HepG2 (cell line): Measurements from ENCODE around the gene KRT3. TPM values are rescaled to one million over a fixed set of nuclear protein-coding genes. Genes with fewer than 3 reads are reported as not detected.

Experiments
- ATAC-seq: fragments of 200-7000 bp; cut with Tn5 transposase; 3 replicates; pipeline ENCODE4 v1.9.1; 2020; ENCODE audit warnings: mild to moderate bottlenecking, moderate library complexity
- BruUV-seq: library from RNA; stranded (reverse); fragments of 400-500 nt; replicated peaks from 2 replicates; lab custom pipeline; 2021; lab: Mats Ljungman, UMichigan
- CTCF ChIA-PET: fragments of 300-600 bp; formaldehyde crosslinking; extraction: SDS; loops from one replicate; lab custom pipeline; 2021; ENCODE audit warnings: low total read pairs, inconsistent platforms, low intra/inter-chr PET ratio; lab: Yijun Ruan, JAX
- POLR2A ChIA-PET: fragments of 350-600 bp; sonication (Branson Sonifier 250); formaldehyde crosslinking; loops from one replicate; lab custom pipeline; 2020; ENCODE audit warnings: antibody characterized with exemption, inconsistent platforms; lab: Yijun Ruan, JAX
- DNase-seq: peaks from one replicate; pipeline ENCODE4 v3.0.0-alpha.2; 2015; ENCODE audit warnings: low spot score
- FAIRE-seq: peaks from 3 replicates; lab custom pipeline; 2011; peaks lifted over from hg19 to GRCh38; lab: Jason Lieb, UNC
- H2AFZ ChIP-seq: one replicate; pipeline ENCODE4 v1.6.1; 2011; ENCODE audit warnings: low read length, inconsistent platforms
- H3K27ac ChIP-seq: fragments of 300-600 bp; 3 replicates; pipeline ENCODE4 v1.8.0; 2011; ENCODE audit warnings: mixed run types, mild to moderate bottlenecking, mixed read lengths, low read length, inconsistent platforms; ENCODE audit not compliant: insufficient read depth; ENCODE audit errors: extremely low read length
- H3K27me3 ChIP-seq, 2 experiments: fragments of 200-600 bp in 1 of 2; 2 replicates in 1 of 2; 3 replicates in 1 of 2; pipeline versions ENCODE4 v1.6.0 to v1.8.0; 2011; ENCODE audit warnings: low read length in 2 of 2, mild to moderate bottlenecking in 2 of 2, moderate library complexity in 2 of 2, inconsistent platforms in 1 of 2; ENCODE audit not compliant: insufficient read depth in 2 of 2, control insufficient read depth in 1 of 2
- H3K36me3 ChIP-seq, 2 experiments: fragments of 200-600 bp in 1 of 2; replicated peaks in 1 of 2; 2 replicates in 1 of 2; 3 replicates in 1 of 2; pipeline versions ENCODE4 v1.5.1 to v1.8.0; 2011; ENCODE audit warnings: low read length in 2 of 2, inconsistent platforms in 1 of 2; ENCODE audit not compliant: insufficient read depth in 2 of 2, control insufficient read depth in 1 of 2
- H3K4me1 ChIP-seq: 2 replicates; pipeline ENCODE4 v1.5.1; 2012; ENCODE audit warnings: low read length, inconsistent platforms; ENCODE audit not compliant: insufficient read depth
- H3K4me2 ChIP-seq: 2 replicates; pipeline ENCODE4 v1.6.0; 2011; ENCODE audit warnings: low read depth, low read length, inconsistent platforms
- H3K4me3 ChIP-seq, 3 experiments: fragments of 200-600 bp in 1 of 3; sonication (generic), shearing (Covaris generic) in 1 of 3; replicated peaks in 1 of 3; 2 replicates each; pipeline ENCODE4 v1.5.1; 2011 to 2016; ENCODE audit warnings: low read length in 3 of 3, inconsistent platforms in 2 of 3, low read depth in 2 of 3, mild to moderate bottlenecking in 2 of 3, control low read depth in 1 of 3, mixed read lengths in 1 of 3; ENCODE audit not compliant: insufficient read depth in 1 of 3
- H3K79me2 ChIP-seq: one replicate; pipeline ENCODE4 v1.6.1; 2011; ENCODE audit warnings: low read length, inconsistent platforms; ENCODE audit not compliant: insufficient read depth
- H3K9ac ChIP-seq: 2 replicates; pipeline ENCODE4 v1.6.0; 2011; ENCODE audit warnings: mild to moderate bottlenecking, low read depth, low read length, inconsistent platforms; ENCODE audit not compliant: insufficient read depth
- H3K9me3 ChIP-seq: 2 replicates; pipeline ENCODE4 v1.5.1; 2012; ENCODE audit warnings: mild to moderate bottlenecking, low read length
- H4K20me1 ChIP-seq: 2 replicates; pipeline ENCODE4 v1.6.0; 2011; ENCODE audit warnings: inconsistent platforms, mild to moderate bottlenecking, low read length, moderate library complexity; ENCODE audit not compliant: insufficient read depth
- ERF ChIP-seq: IDR thresholded peaks from 2 replicates; pipeline ENCODE4 v1.6.1; 2018; ENCODE audit warnings: missing biosample characterization, missing genetic modification reagents
- KLF15 ChIP-seq: sonication (generic); formaldehyde crosslinking; IDR thresholded peaks from 2 replicates; pipeline ENCODE4 v1.8.1; 2023; ENCODE audit warnings: borderline replicate concordance, mild to moderate bottlenecking, inconsistent platforms, missing genetic modification reagents, mixed read lengths
- NCOR1 ChIP-seq: fragments of 200-600 bp; sonication (generic); IDR thresholded peaks from 2 replicates; pipeline ENCODE4 v1.7.0; 2017; ENCODE audit warnings: antibody characterized with exemption, low read length, borderline replicate concordance
- NR2C2 ChIP-seq: sonication (generic); formaldehyde crosslinking; IDR thresholded peaks from 2 replicates; pipeline ENCODE4 v1.4.0; 2020; ENCODE audit warnings: missing genetic modification reagents, mild to moderate bottlenecking, moderate library complexity, borderline replicate concordance
- NR3C1 ChIP-seq: sonication (generic); formaldehyde crosslinking; IDR thresholded peaks from 2 replicates; pipeline ENCODE4 v1.4.0; 2020; ENCODE audit warnings: missing genetic modification reagents
- PAWR ChIP-seq: sonication (generic); formaldehyde crosslinking; IDR thresholded peaks from 2 replicates; pipeline ENCODE4 v1.4.0; 2020; ENCODE audit warnings: missing genetic modification reagents, mild to moderate bottlenecking, borderline replicate concordance
- PHF5A ChIP-seq: IDR thresholded peaks from one replicate; pipeline ENCODE4 v1.6.1; 2018; ENCODE audit warnings: low read depth, missing genetic modification reagents; ENCODE audit not compliant: unreplicated experiment
- SETDB1 ChIP-seq: sonication (generic); formaldehyde crosslinking; IDR thresholded peaks from 2 replicates; pipeline ENCODE4 v1.5.1; 2020; ENCODE audit warnings: missing genetic modification reagents, mild to moderate bottlenecking, borderline replicate concordance
- WGBS: methylation state at CpG from one replicate; pipeline ENCODE4 v1.1.6; 2017; ENCODE audit warnings: low lambda C conversion rate; 5-methylcytosine and 5-hydroxymethylcytosine counted together
- in situ Hi-C: cut with HindIII; loops from 2 replicates; pipeline ENCODE4 v1.10.0; 2017; ENCODE audit warnings: low pct_unique_long_range_greater_than_20kb; ENCODE audit not compliant: extremely low pct_ligation_motif_present
- intact Hi-C: fragments of 100-400 bp; cut with micrococcal nuclease; formaldehyde crosslinking; loops from one replicate; pipeline ENCODE4 v1.10.0; 2022; ENCODE audit not compliant: unreplicated experiment
- polyA plus RNA-seq, 8 experiments: library from polyadenylated mRNA; depleted of rRNA in 3 of 8; stranded (reverse) in 7 of 8; unstranded in 1 of 8; fragments of >200 nt; fragmentation: Illumina TruSeq in 4 of 8; extraction: Trizol in 4 of 8; gene quantifications; 2 replicates each; pipeline versions ENCODE4 v1.2.1 to v1.2.3, GENCODE V29; 2011 to 2016; ENCODE audit warnings: low read depth in 4 of 8, missing spikeins in 1 of 8, mixed read lengths in 1 of 8; ENCODE audit not compliant: insufficient read depth in 1 of 8
- total RNA-seq, 5 experiments: library from RNA; depleted of rRNA; stranded (reverse); fragments of >200 nt; fragmentation: Illumina TruSeq; extraction: Trizol; gene quantifications; 2 replicates each; pipeline ENCODE4 v1.2.3, GENCODE V29; 2016; ENCODE audit warnings: low read depth in 1 of 5
- TF ChIP-seq, protein P1 (sequence below): sonication (generic); formaldehyde crosslinking; IDR thresholded peaks from 2 replicates; pipeline ENCODE4 v1.5.0; 2020; ENCODE audit warnings: mild to moderate bottlenecking, missing genetic modification reagents
- TF ChIP-seq, protein P2 (sequence below): sonication (generic); formaldehyde crosslinking; IDR thresholded peaks from 2 replicates; pipeline ENCODE4 v1.8.0; 2022; ENCODE audit warnings: low read depth, missing genetic modification reagents

Gene KRT3
- total and polyA plus RNA-seq, 2 of the 13 experiments (the other 11 are each of a cell fraction or from before 2014, with no cell fraction given) = not detected

DNA sequence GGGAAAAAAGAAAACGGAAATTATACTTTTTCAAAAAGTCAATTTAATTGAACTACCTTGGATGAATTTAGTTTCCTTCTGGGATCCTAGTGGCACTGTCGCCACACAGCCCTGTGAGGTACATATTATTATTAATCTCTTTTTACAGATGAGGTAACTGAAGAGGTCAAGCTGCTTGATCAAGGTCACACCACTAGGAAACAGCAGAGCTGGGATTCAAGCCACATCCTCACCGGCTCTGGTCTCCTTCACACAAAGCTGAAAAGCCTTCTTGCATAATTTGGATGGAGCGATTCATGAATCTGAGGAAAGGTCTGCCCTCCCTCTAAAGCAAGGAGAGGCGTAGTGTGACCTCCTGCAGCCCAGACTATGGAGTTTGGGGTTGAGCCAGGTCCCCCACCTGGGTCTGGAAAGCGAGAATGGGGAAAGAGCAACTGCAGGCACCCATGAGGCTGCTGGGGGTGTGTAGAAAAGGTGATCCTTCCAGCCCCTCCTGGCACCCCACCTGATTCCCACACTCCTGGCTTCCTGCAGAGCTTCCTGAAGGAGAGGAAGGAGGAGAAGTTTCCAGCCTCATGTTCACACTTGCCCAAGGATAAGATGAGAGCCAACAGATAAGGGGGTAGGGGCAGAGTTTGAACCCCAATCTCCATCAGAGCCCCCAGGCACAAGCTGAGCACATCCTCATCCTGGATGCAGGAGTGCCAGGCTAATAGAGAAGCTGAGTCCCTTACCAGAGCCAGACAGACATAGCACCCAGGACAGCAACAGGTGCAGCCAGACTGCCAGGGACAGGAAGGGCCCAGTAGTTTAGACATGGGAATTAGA, 42.1 kb upstream of the KRT3 start:
- CTCF ChIA-PET = no interaction called here
- Histone ChIP-seq H3K27ac (no peak overlapping the region), H3K36me3 (no peaks in the 10 kb centered on the region), H3K4me1 (no peaks in the 10 kb centered on the region), H3K4me2 (no peak overlapping the region), H3K79me2 (no peaks in the 10 kb centered on the region), H3K9ac (no peak overlapping the region), H3K9me3 (no peaks in the 10 kb centered on the region), H4K20me1 (no peaks in the 10 kb centered on the region), H3K27me3 (peaks cover 6 to 70% of the 10 kb centered on the region in 2 experiments), H2AFZ (no peak overlapping the region), H3K4me3 (no peak overlapping the region)
- BruUV-seq = no TSS peak
- POLR2A ChIA-PET = no interaction called here
- 13% methylated on average over 5 of the region's 6 CpGs for WGBS
- ATAC-seq (no peak), FAIRE-seq (no peak), DNase-seq (no peak)
- TF ChIP-seq ERF (CRISPR knock-in tag) (no peak), PHF5A (no peak), NR3C1 (CRISPR knock-in tag) (no peak), SETDB1 (CRISPR knock-in tag) (no peak), NCOR1 (no peak), KLF15 (CRISPR knock-in tag) (no peak), PAWR (CRISPR knock-in tag) (no peak), NR2C2 (CRISPR knock-in tag) (no peak)
- TF ChIP-seq, protein P1, sequence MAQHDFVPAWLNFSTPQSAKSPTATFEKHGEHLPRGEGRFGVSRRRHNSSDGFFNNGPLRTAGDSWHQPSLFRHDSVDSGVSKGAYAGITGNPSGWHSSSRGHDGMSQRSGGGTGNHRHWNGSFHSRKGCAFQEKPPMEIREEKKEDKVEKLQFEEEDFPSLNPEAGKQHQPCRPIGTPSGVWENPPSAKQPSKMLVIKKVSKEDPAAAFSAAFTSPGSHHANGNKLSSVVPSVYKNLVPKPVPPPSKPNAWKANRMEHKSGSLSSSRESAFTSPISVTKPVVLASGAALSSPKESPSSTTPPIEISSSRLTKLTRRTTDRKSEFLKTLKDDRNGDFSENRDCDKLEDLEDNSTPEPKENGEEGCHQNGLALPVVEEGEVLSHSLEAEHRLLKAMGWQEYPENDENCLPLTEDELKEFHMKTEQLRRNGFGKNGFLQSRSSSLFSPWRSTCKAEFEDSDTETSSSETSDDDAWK (CRISPR knock-in tag) = no peak
- TF ChIP-seq, protein P2, sequence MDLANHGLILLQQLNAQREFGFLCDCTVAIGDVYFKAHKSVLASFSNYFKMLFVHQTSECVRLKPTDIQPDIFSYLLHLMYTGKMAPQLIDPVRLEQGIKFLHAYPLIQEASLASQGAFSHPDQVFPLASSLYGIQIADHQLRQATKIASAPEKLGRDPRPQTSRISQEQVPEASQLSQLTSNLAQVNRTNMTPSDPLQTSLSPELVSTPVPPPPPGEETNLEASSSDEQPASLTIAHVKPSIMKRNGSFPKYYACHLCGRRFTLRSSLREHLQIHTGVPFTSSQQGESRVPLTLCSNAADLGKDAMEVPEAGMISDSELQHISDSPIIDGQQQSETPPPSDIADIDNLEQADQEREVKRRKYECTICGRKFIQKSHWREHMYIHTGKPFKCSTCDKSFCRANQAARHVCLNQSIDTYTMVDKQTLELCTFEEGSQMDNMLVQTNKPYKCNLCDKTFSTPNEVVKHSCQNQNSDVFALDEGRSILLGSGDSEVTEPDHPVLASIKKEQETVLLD = no peak
- in situ Hi-C loops = no loop called here
- intact Hi-C loops = no loop called here
